IMR-90 (cell line): ENCODE data around the gene AMT.

Experiments used
- CTCF ChIP-seq: conservative IDR thresholded peaks from 2 replicates; pipeline ENCODE4 v1.5.1; 2012; ENCODE audit warnings: mild to moderate bottlenecking, low read depth, low read length, improper control_type of control experiment
- FOS ChIP-seq: fragments of 150-350 bp; IDR thresholded peaks from 2 replicates; pipeline ENCODE4 v1.6.1; 2016; ENCODE audit warnings: low read depth, low read length
- MAFK ChIP-seq: IDR thresholded peaks from 2 replicates; pipeline ENCODE4 v1.6.1; 2012; ENCODE audit warnings: low read depth, low read length, improper control_type of control experiment
- POLR2A ChIP-seq: IDR thresholded peaks from 2 replicates; pipeline ENCODE4 v1.6.1; 2012; ENCODE audit warnings: mild to moderate bottlenecking, low read depth, low read length
- RAD21 ChIP-seq: IDR thresholded peaks from 2 replicates; pipeline ENCODE4 v1.6.1; 2012; ENCODE audit warnings: low read length, improper control_type of control experiment
- RFX5 ChIP-seq: IDR thresholded peaks from 2 replicates; pipeline ENCODE4 v1.8.0; 2012; ENCODE audit warnings: low read depth, mild to moderate bottlenecking, low read length, moderate library complexity

GRCh38 chr3:49383387-49383786 lies 38.9 kb downstream of the AMT start:
- TF ChIP-seq CTCF, result no peak
- TF ChIP-seq RFX5, result no peak
- TF ChIP-seq FOS, result no peak
- TF ChIP-seq RAD21, result no peak
- no peak for TF ChIP-seq POLR2A
- TF ChIP-seq MAFK, result no peak
